A673 (cell line): ENCODE data around the gene GSTT2B. TPM values are rescaled to one million over a fixed set of nuclear protein-coding genes. Genes with fewer than 3 reads are reported as not detected.

Experiments
- BruUV-seq: library from RNA; stranded (reverse); fragments of 400-500 nt; replicated peaks from 2 replicates; lab custom pipeline; 2021; lab: Mats Ljungman, UMichigan
- CTCF ChIA-PET: fragments of 300-600 bp; sonication (Branson Sonifier 250); formaldehyde crosslinking; loops from one replicate; lab custom pipeline; 2022; ENCODE audit warnings: antibody characterized with exemption; lab: Charles Lee
- POLR2A ChIA-PET: fragments of 300-600 bp; sonication (Branson Sonifier 250); formaldehyde crosslinking; loops from one replicate; lab custom pipeline; 2022; ENCODE audit warnings: antibody characterized with exemption; ENCODE audit not compliant: low non-redundant PET; lab: Charles Lee
- DNase-seq: peaks from one replicate; pipeline ENCODE4 v3.0.0-alpha.2; 2015; ENCODE audit warnings: low spot score
- H3K27ac ChIP-seq: fragments of 200-600 bp; sonication (generic); 2 replicates; pipeline ENCODE4 v1.5.1; 2016; ENCODE audit warnings: mixed run types, low read depth, mild to moderate bottlenecking, mixed read lengths, antibody characterized with exemption, low read length; ENCODE audit not compliant: poor library complexity, severe bottlenecking
- H3K27me3 ChIP-seq: fragments of 200-600 bp; sonication (generic); replicated peaks from 2 replicates; pipeline ENCODE4 v1.6.1; 2017; ENCODE audit warnings: mixed run types, low read depth, mild to moderate bottlenecking, mixed read lengths, antibody characterized with exemption, low read length; ENCODE audit not compliant: insufficient read depth, poor library complexity
- H3K36me3 ChIP-seq: fragments of 200-600 bp; sonication (generic); 2 replicates; pipeline ENCODE4 v1.6.1; 2016; ENCODE audit warnings: mixed run types, mild to moderate bottlenecking, mixed read lengths, antibody characterized with exemption, low read length; ENCODE audit not compliant: insufficient read depth, poor library complexity, severe bottlenecking
- H3K4me1 ChIP-seq: fragments of 200-600 bp; sonication (generic); 2 replicates; pipeline ENCODE4 v1.6.1; 2017; ENCODE audit warnings: mixed run types, mild to moderate bottlenecking, mixed read lengths, antibody characterized with exemption, low read length; ENCODE audit not compliant: insufficient read depth, poor library complexity, severe bottlenecking
- H3K4me3 ChIP-seq: fragments of 200-600 bp; sonication (generic); 2 replicates; pipeline ENCODE4 v1.5.1; 2016; ENCODE audit warnings: low read depth, mixed run types, mild to moderate bottlenecking, mixed read lengths, low read length; ENCODE audit not compliant: poor library complexity, severe bottlenecking
- H3K9me3 ChIP-seq: fragments of 200-600 bp; sonication (generic); 2 replicates; pipeline ENCODE4 v1.6.1; 2016; ENCODE audit warnings: mixed run types, low read depth, mild to moderate bottlenecking, mixed read lengths, antibody characterized with exemption, low read length; ENCODE audit not compliant: poor library complexity, severe bottlenecking
- CTCF ChIP-seq: fragments of 300-800, 200-600 bp; sonication (generic); conservative IDR thresholded peaks from 2 replicates; pipeline ENCODE4 v1.5.1; 2017; ENCODE audit warnings: low read depth, mild to moderate bottlenecking, antibody characterized with exemption, low read length, moderate library complexity, mixed read lengths
- EZH2 ChIP-seq: fragments of 200-600 bp; sonication (generic); IDR thresholded peaks from 2 replicates; pipeline ENCODE4 v1.6.1; 2017; ENCODE audit warnings: borderline replicate concordance, low read depth, mild to moderate bottlenecking, mixed read lengths, antibody characterized with exemption, low read length; ENCODE audit not compliant: poor library complexity, severe bottlenecking
- intact Hi-C: fragments of 100-400 bp; cut with micrococcal nuclease; formaldehyde crosslinking; loops from one replicate; pipeline ENCODE4 v1.10.0; 2022; ENCODE audit not compliant: unreplicated experiment
- total RNA-seq: library from RNA; stranded (reverse); gene quantifications from 2 replicates; pipeline ENCODE4 v1.2.3, GENCODE V29; 2021

Gene GSTT2B
- total RNA-seq, 1 experiment from 2014 or later, result 0.54 TPM

GRCh38 chr22:24008381-24009226, 47.6 kb upstream of the GSTT2B start:
- CTCF ChIA-PET, result no interaction called here

GRCh38 chr22:24008022-24008283, 47.0 kb upstream of the GSTT2B start:
- CTCF ChIA-PET, result no interaction called here
- intact Hi-C loops, result no loop called here
- Histone ChIP-seq H3K27ac (no peak overlapping the region), H3K27me3 (no peaks in the 10 kb centered on the region), H3K36me3 (no peaks in the 10 kb centered on the region), H3K4me3 (no peak overlapping the region), H3K4me1 (no peaks in the 10 kb centered on the region), H3K9me3 (no peaks in the 10 kb centered on the region)
- TF ChIP-seq CTCF (no peak), EZH2 (no peak)
- no peak for DNase-seq
- no TSS peak for BruUV-seq
- POLR2A ChIA-PET, result interaction anchor here (0.6 kb wide), 1 partner anchor 12 kb away, joined by 24 read pairs; no protein-coding TSS in a partner anchor

More at GRCh38 chr22:24008381-24009226, 47.6 kb upstream of the GSTT2B start:
- Histone ChIP-seq H3K9me3 (no peaks in the 10 kb centered on the region), H3K36me3 (no peaks in the 10 kb centered on the region), H3K4me3 (no peak overlapping the region), H3K4me1 (no peaks in the 10 kb centered on the region), H3K27me3 (no peaks in the 10 kb centered on the region), H3K27ac (no peak overlapping the region)
- BruUV-seq, result no TSS peak
- TF ChIP-seq EZH2, result no peak
- no peak for TF ChIP-seq CTCF
- DNase-seq, result no peak
- POLR2A ChIA-PET, result no interaction called here
- intact Hi-C loops, result no loop called here

- BruUV-seq, result no TSS peak
- POLR2A ChIA-PET, result interaction anchor here (0.6 kb wide), 1 partner anchor 12 kb away, joined by 24 read pairs; no protein-coding TSS in a partner anchor
- CTCF ChIA-PET, result no interaction called here
- no peak overlapping the region for H3K4me3 ChIP-seq
- no peak for DNase-seq
- no peaks in the 10 kb centered on the region for H3K36me3 ChIP-seq
- no peak for TF ChIP-seq CTCF
- TF ChIP-seq EZH2, result no peak
- intact Hi-C loops, result no loop called here
- H3K9me3 ChIP-seq, result no peaks in the 10 kb centered on the region
- no peaks in the 10 kb centered on the region for H3K27me3 ChIP-seq
- no peaks in the 10 kb centered on the region for H3K4me1 ChIP-seq
- no peak overlapping the region for H3K27ac ChIP-seq
Observed at GRCh38 chr22:24007253-24008021, 46.4 kb upstream of the GSTT2B start.
